ENCODE data around the gene PTPRU. TPM values are rescaled to one million over a fixed set of nuclear protein-coding genes. Genes with fewer than 3 reads are reported as not detected.
A peak's percentile ranks its signal among the peaks of the same experiment; 100 is the strongest.

PTPRU gene
- total RNA-seq, 1 donor = 9.4 TPM

DNA sequence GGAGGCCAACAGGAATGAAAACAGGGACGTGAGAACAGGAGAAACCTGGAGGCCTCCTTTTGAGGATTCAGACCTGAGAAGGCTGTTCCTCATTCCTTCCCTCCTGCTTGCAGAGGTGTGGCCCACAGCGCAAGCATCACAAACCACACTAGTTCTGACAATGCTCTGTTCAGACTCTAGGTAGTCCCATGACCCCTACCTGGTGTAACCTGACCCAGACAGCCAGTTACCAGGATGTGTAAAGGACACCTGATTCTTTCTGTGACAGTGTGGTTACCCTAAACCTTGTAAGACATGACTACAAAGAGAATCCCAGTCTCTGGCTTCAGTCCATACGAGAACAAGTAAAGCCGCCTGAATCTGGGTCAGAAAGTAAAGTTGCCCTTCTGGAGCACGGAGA is 8.8 kb upstream of the PTPRU start:
- no peak overlapping the region for H3K4me3 ChIP-seq (ENCODE audit: insufficient read depth, low read length)
- TF ChIP-seq, protein P1, sequence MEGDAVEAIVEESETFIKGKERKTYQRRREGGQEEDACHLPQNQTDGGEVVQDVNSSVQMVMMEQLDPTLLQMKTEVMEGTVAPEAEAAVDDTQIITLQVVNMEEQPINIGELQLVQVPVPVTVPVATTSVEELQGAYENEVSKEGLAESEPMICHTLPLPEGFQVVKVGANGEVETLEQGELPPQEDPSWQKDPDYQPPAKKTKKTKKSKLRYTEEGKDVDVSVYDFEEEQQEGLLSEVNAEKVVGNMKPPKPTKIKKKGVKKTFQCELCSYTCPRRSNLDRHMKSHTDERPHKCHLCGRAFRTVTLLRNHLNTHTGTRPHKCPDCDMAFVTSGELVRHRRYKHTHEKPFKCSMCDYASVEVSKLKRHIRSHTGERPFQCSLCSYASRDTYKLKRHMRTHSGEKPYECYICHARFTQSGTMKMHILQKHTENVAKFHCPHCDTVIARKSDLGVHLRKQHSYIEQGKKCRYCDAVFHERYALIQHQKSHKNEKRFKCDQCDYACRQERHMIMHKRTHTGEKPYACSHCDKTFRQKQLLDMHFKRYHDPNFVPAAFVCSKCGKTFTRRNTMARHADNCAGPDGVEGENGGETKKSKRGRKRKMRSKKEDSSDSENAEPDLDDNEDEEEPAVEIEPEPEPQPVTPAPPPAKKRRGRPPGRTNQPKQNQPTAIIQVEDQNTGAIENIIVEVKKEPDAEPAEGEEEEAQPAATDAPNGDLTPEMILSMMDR (IDR thresholded peaks at IDR 0.05; ENCODE audit: extremely low read depth, low read depth, low read length) = no peak
- no peak for DNase-seq (ENCODE audit: insufficient read length, low spot score, missing footprints)
- H3K9me3 ChIP-seq (ENCODE audit: low read depth, low read length) = no peaks in the 10 kb centered on the region
- no peak overlapping the region for H2AFZ ChIP-seq (ENCODE audit: low read length)
- no peaks in the 10 kb centered on the region for H3K27me3 ChIP-seq (ENCODE audit: insufficient read depth, low read length)
- H4K20me1 ChIP-seq (ENCODE audit: insufficient read depth, low read length) = peaks cover 6% of the 10 kb centered on the region
- H3K36me3 ChIP-seq (ENCODE audit: insufficient read depth, low read length) = peaks cover 8% of the 10 kb centered on the region
- H3K4me1 ChIP-seq (ENCODE audit: insufficient read depth, low read length) = peaks cover 14% of the 10 kb centered on the region
- no peak overlapping the region for H3K4me2 ChIP-seq (ENCODE audit: insufficient read depth, low read length)
- H3K27ac ChIP-seq (ENCODE audit: low read depth, low read length) = no peak overlapping the region
- H3K79me2 ChIP-seq (ENCODE audit: insufficient read depth, low read length) = peaks cover 26% of the 10 kb centered on the region

DNA sequence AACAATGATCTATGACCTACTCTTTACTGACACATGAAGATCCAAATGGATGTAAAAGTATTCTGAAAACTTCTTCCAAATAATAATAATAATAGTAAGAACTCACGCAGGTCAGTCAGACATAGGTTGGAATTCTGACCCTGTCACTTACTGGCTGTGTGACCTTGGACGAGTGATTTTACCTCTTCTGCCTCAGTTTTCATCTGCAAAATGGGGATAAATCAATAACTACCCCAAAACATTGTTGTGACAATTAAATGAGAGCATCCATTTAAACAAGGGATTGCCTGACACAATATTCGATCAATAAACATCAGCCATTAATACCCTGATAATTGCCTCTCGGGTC is 6.1 kb upstream of the PTPRU start:
- Histone ChIP-seq H3K9me3 (ENCODE audit: low read depth, low read length) (no peaks in the 10 kb centered on the region), H3K4me1 (ENCODE audit: insufficient read depth, low read length) (peaks cover 14% of the 10 kb centered on the region), H2AFZ (ENCODE audit: low read length) (peak overlapping the region; percentile 97), H3K27me3 (ENCODE audit: insufficient read depth, low read length) (no peaks in the 10 kb centered on the region), H3K79me2 (ENCODE audit: insufficient read depth, low read length) (peaks cover 23% of the 10 kb centered on the region), H3K4me2 (ENCODE audit: insufficient read depth, low read length) (peak overlapping the region; percentile 88), H3K36me3 (ENCODE audit: insufficient read depth, low read length) (no peaks in the 10 kb centered on the region), H3K4me3 (ENCODE audit: insufficient read depth, low read length) (peak overlapping the region; percentile 95), H3K27ac (ENCODE audit: low read depth, low read length) (peak overlapping the region; percentile 74), H4K20me1 (ENCODE audit: insufficient read depth, low read length) (no peaks in the 10 kb centered on the region)
- TF ChIP-seq, protein P1 (IDR thresholded peaks at IDR 0.05; ENCODE audit: extremely low read depth, low read depth, low read length) = no peak
- DNase-seq (ENCODE audit: insufficient read length, low spot score, missing footprints) = no peak

DNA sequence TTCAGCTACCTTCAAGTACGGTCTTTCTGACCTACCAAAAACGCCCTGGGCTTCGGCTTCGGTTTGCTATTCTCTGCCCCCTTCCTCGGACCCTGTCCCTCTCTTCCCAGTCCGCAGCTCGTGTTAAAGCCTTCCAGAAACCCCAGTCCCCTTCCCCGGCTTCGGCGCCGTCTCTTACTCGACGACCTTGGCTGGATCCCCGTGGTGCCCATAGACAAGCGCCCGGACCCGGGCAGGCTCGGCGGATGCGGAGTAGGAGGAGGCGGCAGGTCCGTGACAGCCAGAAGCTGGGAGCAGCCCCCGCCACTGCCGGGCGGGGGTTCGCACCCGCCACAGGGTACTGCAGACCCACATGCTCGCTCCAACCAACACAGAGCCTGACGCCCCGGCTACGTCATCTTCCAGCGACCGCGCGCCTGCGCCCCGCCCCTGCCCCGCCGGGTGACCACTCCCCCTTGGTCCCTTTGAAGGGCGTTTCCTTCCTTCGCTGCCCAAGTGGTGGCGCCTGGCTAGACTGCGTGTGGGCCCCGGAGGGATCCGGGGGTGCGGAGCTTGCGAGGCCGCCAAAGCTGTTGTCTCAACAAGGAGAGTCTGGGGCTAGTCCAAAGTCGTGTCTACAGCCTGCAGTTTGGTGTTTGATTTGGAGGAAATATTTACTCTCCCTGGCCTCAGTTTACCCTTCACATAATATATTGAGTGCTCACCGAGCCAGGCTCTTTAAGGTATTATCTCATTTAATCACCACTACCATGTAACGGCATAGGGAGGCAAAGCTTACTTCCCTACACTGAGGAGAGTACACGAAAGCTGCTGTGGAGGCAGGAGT is 5.6 kb upstream of the PTPRU start, which contains the start of gene MECR:
Gene MECR (minus strand): TSS at position 382 of the 826 bp plus-strand sequence. CDS start 28 bp downstream, at position 354.
- H3K9me3 ChIP-seq (ENCODE audit: low read depth, low read length) = no peaks in the 10 kb centered on the region
- H3K27me3 ChIP-seq (ENCODE audit: insufficient read depth, low read length) = peaks cover under 1% of the 10 kb centered on the region
- H3K4me3 ChIP-seq (ENCODE audit: insufficient read depth, low read length) = peak within 1 kb of the TSS; percentile 95
- H3K36me3 ChIP-seq (ENCODE audit: insufficient read depth, low read length) = no peaks in the 10 kb centered on the region
- H3K27ac ChIP-seq (ENCODE audit: low read depth, low read length) = peak within 1 kb of the TSS; percentile 74
- TF ChIP-seq, protein P1 (IDR thresholded peaks at IDR 0.05; ENCODE audit: extremely low read depth, low read depth, low read length) = no peak
- H3K4me1 ChIP-seq (ENCODE audit: insufficient read depth, low read length) = peaks cover 14% of the 10 kb centered on the region
- DNase-seq (ENCODE audit: insufficient read length, low spot score, missing footprints) = peak; percentile 99
- H4K20me1 ChIP-seq (ENCODE audit: insufficient read depth, low read length) = no peaks in the 10 kb centered on the region
- peak within 1 kb of the TSS; percentile 88 for H3K4me2 ChIP-seq (ENCODE audit: insufficient read depth, low read length)
- peak within 1 kb of the TSS; percentile 97 for H2AFZ ChIP-seq (ENCODE audit: low read length)
- H3K79me2 ChIP-seq (ENCODE audit: insufficient read depth, low read length) = peaks cover 23% of the 10 kb centered on the region

DNA sequence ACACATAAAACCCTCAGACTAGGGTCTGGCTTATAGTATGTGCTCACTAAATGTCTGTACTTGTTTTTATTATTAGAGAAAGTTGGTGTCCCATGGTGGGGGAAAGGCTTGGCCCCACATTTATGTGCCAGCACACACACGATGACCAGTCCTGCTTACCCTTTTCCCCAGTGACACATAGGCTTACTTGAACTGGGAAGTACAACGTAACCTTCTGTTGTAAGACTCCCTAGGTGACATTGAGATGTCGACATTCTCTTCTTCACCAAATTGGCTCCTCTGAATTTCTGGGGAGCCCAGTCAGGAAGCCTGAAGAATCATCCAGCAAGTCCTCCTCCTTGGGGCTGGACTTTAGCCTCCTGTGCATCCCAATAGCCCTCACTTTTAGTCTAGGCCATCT is 3.9 kb upstream of the PTPRU start:
- Histone ChIP-seq H3K36me3 (ENCODE audit: insufficient read depth, low read length) (no peaks in the 10 kb centered on the region), H3K4me3 (ENCODE audit: insufficient read depth, low read length) (no peak overlapping the region), H2AFZ (ENCODE audit: low read length) (no peak overlapping the region), H3K79me2 (ENCODE audit: insufficient read depth, low read length) (peaks cover 22% of the 10 kb centered on the region), H3K4me2 (ENCODE audit: insufficient read depth, low read length) (no peak overlapping the region), H4K20me1 (ENCODE audit: insufficient read depth, low read length) (no peaks in the 10 kb centered on the region), H3K27me3 (ENCODE audit: insufficient read depth, low read length) (peaks cover 12% of the 10 kb centered on the region), H3K9me3 (ENCODE audit: low read depth, low read length) (no peaks in the 10 kb centered on the region), H3K27ac (ENCODE audit: low read depth, low read length) (no peak overlapping the region), H3K4me1 (ENCODE audit: insufficient read depth, low read length) (peaks cover 24% of the 10 kb centered on the region)
- peak; percentile 32 for DNase-seq (ENCODE audit: insufficient read length, low spot score, missing footprints)
- TF ChIP-seq, protein P1 (IDR thresholded peaks at IDR 0.05; ENCODE audit: extremely low read depth, low read depth, low read length) = no peak

All from osteoblast (primary cell).